Stomach (tissue), 9 donors: ENCODE measurements around the gene RNF220. TPM values are rescaled to one million over a fixed set of nuclear protein-coding genes. Genes with fewer than 3 reads are reported as not detected.

Experiments used
- DNase-seq, 2 donors: peaks; one replicate each; pipeline versions ENCODE4 v3.0.0 to v3.0.0-alpha.2; 2013 to 2019
- H3K27ac ChIP-seq, 5 donors: fragments of 200-600 bp in 4 of 5; sonication (generic) in 4 of 5; one replicate each; pipeline ENCODE4 v1.5.1; 2013 to 2019; ENCODE audit warnings: mild to moderate bottlenecking in 1 of 5, moderate library complexity in 1 of 5
- H3K27me3 ChIP-seq, 3 donors: fragments of 200-600 bp; sonication (generic); one replicate each; pipeline ENCODE4 v1.5.1; 2017 to 2019; ENCODE audit warnings: mixed run types in 1 of 3
- H3K36me3 ChIP-seq, 4 donors: fragments of 200-600 bp; sonication (generic); 1 replicate in 3 of 4; 2 replicates in 1 of 4; pipeline ENCODE4 v1.5.1; 2016 to 2019
- H3K4me1 ChIP-seq, 4 donors: fragments of 200-600 bp; sonication (generic); one replicate each; pipeline ENCODE4 v1.5.1; 2016 to 2019
- H3K4me3 ChIP-seq, 4 donors: fragments of 200-600 bp; sonication (generic) in 3 of 4; one replicate each; pipeline ENCODE4 v1.5.1; 2016 to 2019; ENCODE audit warnings: mild to moderate bottlenecking in 1 of 4
- H3K9me3 ChIP-seq, 4 donors: fragments of 200-600 bp; sonication (generic); one replicate each; pipeline ENCODE4 v1.5.1; 2016 to 2019
- EP300 ChIP-seq: sonication (generic); formaldehyde crosslinking; IDR thresholded peaks from one replicate; pipeline ENCODE4 v1.6.1; 2017; ENCODE audit warnings: antibody characterized with exemption
- POLR2A ChIP-seq, 4 donors: fragments of 450-650 bp; IDR thresholded peaks; one replicate each; pipeline ENCODE4 v1.6.1; 2016; ENCODE audit warnings: antibody characterized with exemption in 4 of 4, control low read depth in 2 of 4, mild to moderate bottlenecking in 1 of 4, moderate library complexity in 1 of 4
- POLR2AphosphoS5 ChIP-seq, 3 donors: sonication (generic); formaldehyde crosslinking; IDR thresholded peaks; one replicate each; pipeline ENCODE4 v1.6.1; 2016; ENCODE audit warnings: antibody characterized with exemption in 3 of 3
- WGBS, 5 donors: extraction: QIAGEN DNeasy Blood & Tissue Kit in 3 of 5; methylation state at CpG; one replicate each; pipeline versions ENCODE4 v1.1.5 to v1.1.7; 2013 to 2018; 5-methylcytosine and 5-hydroxymethylcytosine counted together
- intact Hi-C: fragments of 100-400 bp; cut with DNase I; formaldehyde crosslinking; loops from one replicate; pipeline ENCODE4 v1.15.1; 2023; ENCODE audit warnings: low total_unique reads
- polyA plus RNA-seq, 3 donors: library from polyadenylated mRNA; stranded (reverse); fragments of 200-250 nt; gene quantifications; one replicate each; pipeline ENCODE4 v1.2.3, GENCODE V29; 2013
- total RNA-seq, 5 donors: library from RNA; depleted of rRNA; stranded (reverse); fragments of >200 nt; gene quantifications; one replicate each; pipeline versions ENCODE4 v1.1.0 to v1.2.3, GENCODE V29; 2014 to 2016
- TF ChIP-seq, protein P1 (sequence below), 7 experiments: fragments of 450-650 bp in 4 of 7; fragments of 200-600 bp in 3 of 7; sonication (generic) in 3 of 7; IDR thresholded peaks; one replicate each; pipeline ENCODE4 v1.5.1; 2016 to 2019; ENCODE audit warnings: antibody characterized with exemption in 7 of 7, control low read depth in 2 of 7, mild to moderate bottlenecking in 1 of 7
- donor health status: healthy with polysubstance abuse.
- donor health status: Bipolar disorder and iron deficiency.
- donor health status: healthy.

The RNF220 gene
- total and polyA plus RNA-seq, 8 donors = 21.0 to 207 (median 47.2) TPM

- DNase-seq = no peak
- no peak overlapping the region for H3K4me3 ChIP-seq
- no peaks in the 10 kb centered on the region for H3K36me3 ChIP-seq
- no peak overlapping the region for H3K27ac ChIP-seq
- H3K27me3 ChIP-seq = peaks cover 0 to 27% (median 11%) of the 10 kb centered on the region in 3 donors
- WGBS, 5 donors = 70 to 84% (median 79%) methylated on average over 12 of the region's 12 CpGs
- H3K9me3 ChIP-seq = peaks cover 0 to 14% (median 9%) of the 10 kb centered on the region in 4 donors
- intact Hi-C loops = no loop called here
- H3K4me1 ChIP-seq = no peaks in the 10 kb centered on the region
- TF ChIP-seq POLR2AphosphoS5 (IDR thresholded peaks at IDR 0.05) (no peak), EP300 (no peak), POLR2A (IDR thresholded peaks at IDR 0.05) (no peak)
- TF ChIP-seq, protein P1, sequence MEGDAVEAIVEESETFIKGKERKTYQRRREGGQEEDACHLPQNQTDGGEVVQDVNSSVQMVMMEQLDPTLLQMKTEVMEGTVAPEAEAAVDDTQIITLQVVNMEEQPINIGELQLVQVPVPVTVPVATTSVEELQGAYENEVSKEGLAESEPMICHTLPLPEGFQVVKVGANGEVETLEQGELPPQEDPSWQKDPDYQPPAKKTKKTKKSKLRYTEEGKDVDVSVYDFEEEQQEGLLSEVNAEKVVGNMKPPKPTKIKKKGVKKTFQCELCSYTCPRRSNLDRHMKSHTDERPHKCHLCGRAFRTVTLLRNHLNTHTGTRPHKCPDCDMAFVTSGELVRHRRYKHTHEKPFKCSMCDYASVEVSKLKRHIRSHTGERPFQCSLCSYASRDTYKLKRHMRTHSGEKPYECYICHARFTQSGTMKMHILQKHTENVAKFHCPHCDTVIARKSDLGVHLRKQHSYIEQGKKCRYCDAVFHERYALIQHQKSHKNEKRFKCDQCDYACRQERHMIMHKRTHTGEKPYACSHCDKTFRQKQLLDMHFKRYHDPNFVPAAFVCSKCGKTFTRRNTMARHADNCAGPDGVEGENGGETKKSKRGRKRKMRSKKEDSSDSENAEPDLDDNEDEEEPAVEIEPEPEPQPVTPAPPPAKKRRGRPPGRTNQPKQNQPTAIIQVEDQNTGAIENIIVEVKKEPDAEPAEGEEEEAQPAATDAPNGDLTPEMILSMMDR (IDR thresholded peaks at IDR 0.05) = no peak
These were observed 55.2 kb downstream of the RNF220 start for GRCh38 chr1:44460107-44460882.

GRCh38 chr1:44464361-44464760 lies 59.3 kb downstream of the RNF220 start:
- intact Hi-C loops = no loop called here
- Histone ChIP-seq H3K4me3 (no peak overlapping the region), H3K27ac (no peak overlapping the region), H3K36me3 (no peaks in the 10 kb centered on the region), H3K4me1 (no peaks in the 10 kb centered on the region), H3K9me3 (peaks cover 0 to 21% (median 9%) of the 10 kb centered on the region in 4 donors), H3K27me3 (peaks cover 0 to 14% (median 11%) of the 10 kb centered on the region in 3 donors)
- DNase-seq = no peak
- TF ChIP-seq, protein P1 (IDR thresholded peaks at IDR 0.05) = no peak
- no peak for TF ChIP-seq POLR2AphosphoS5 (IDR thresholded peaks at IDR 0.05)
- TF ChIP-seq POLR2A (IDR thresholded peaks at IDR 0.05) = no peak
- TF ChIP-seq EP300 = no peak
- 82 to 88% (median 84%) methylated on average over 3 of the region's 3 CpGs for WGBS, 5 donors

GRCh38 chr1:44467566-44467965 lies 62.5 kb downstream of the RNF220 start:
- 78 to 96% (median 90%) methylated on average over 4 of the region's 4 CpGs for whole genome bisulfite sequencing, 5 donors
- Histone ChIP-seq H3K27ac (no peak overlapping the region), H3K36me3 (no peaks in the 10 kb centered on the region), H3K4me1 (peaks cover 0 to 3% (median 0%) of the 10 kb centered on the region in 4 donors), H3K9me3 (peaks cover 0 to 26% (median 9%) of the 10 kb centered on the region in 4 donors), H3K27me3 (no peaks in the 10 kb centered on the region), H3K4me3 (no peak overlapping the region)
- intact Hi-C loops = no loop called here
- DNase-seq = no peak
- no peak for TF ChIP-seq POLR2AphosphoS5 (IDR thresholded peaks at IDR 0.05)
- no peak for TF ChIP-seq EP300
- TF ChIP-seq POLR2A (IDR thresholded peaks at IDR 0.05) = no peak
- TF ChIP-seq, protein P1 (IDR thresholded peaks at IDR 0.05) = no peak

- Histone ChIP-seq H3K4me3 (no peak overlapping the region), H3K27ac (no peak overlapping the region), H3K36me3 (no peaks in the 10 kb centered on the region), H3K9me3 (peaks cover 0 to 7% (median 0%) of the 10 kb centered on the region in 4 donors), H3K4me1 (peaks cover 0 to 6% (median 0%) of the 10 kb centered on the region in 4 donors), H3K27me3 (no peaks in the 10 kb centered on the region)
- TF ChIP-seq POLR2A (IDR thresholded peaks at IDR 0.05) (no peak), EP300 (no peak), POLR2AphosphoS5 (IDR thresholded peaks at IDR 0.05) (no peak)
- TF ChIP-seq, protein P1 (IDR thresholded peaks at IDR 0.05) = no peak
- intact Hi-C loops = no loop called here
- 36 to 88% (median 86%) methylated on average over 2 of the region's 2 CpGs for WGBS, 5 donors
- DNase-seq = no peak
These were observed 66.9 kb downstream of the RNF220 start for GRCh38 chr1:44471911-44472453.
